Fibroblast of villous mesenchyme (primary cell): Measurements from ENCODE around the gene CHD9NB. TPM values are rescaled to one million over a fixed set of nuclear protein-coding genes. Genes with fewer than 3 reads are reported as not detected.

Source experiments
- DNase-seq: peaks from one replicate; pipeline ENCODE4 v3.0.0-alpha.2; 2010; ENCODE audit warnings: low read depth
- H3K4me3 ChIP-seq: 2 replicates; pipeline ENCODE4 v1.5.1; 2011; ENCODE audit warnings: low read depth, mild to moderate bottlenecking, low read length
- CTCF ChIP-seq: IDR thresholded peaks from 2 replicates; pipeline ENCODE4 v1.5.1; 2012; ENCODE audit warnings: low read depth, mild to moderate bottlenecking, low read length; ENCODE audit not compliant: insufficient read depth
- total RNA-seq: library from RNA; depleted of rRNA; stranded (reverse); fragments of >200 nt; gene quantifications from 2 replicates; pipeline ENCODE4 v1.2.3, GENCODE V29; 2012

The CHD9NB gene
- total RNA-seq, 1 donor = 2.6 TPM

DNA sequence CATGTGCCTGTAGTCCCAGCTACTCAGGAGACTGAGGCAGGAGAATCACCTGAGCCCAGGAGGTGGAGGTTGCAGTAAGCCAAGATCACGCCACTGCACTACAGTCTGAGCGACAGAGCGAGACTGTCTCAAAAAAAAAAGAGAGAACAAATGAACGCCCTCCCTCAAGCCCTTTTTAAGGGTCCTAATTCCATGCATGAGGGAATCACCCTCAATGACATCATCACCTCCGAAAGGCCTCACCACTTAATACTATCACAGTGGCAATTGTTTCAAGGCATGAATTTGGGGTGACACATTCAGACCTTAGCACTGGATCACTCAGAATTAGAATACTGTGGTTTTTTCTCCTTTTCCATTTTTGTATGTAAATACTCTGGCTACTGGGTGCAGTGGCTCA is 57.8 kb downstream of the CHD9NB start:
- no peak for DNase-seq
- TF ChIP-seq CTCF = no peak
- H3K4me3 ChIP-seq = no peak overlapping the region

DNA sequence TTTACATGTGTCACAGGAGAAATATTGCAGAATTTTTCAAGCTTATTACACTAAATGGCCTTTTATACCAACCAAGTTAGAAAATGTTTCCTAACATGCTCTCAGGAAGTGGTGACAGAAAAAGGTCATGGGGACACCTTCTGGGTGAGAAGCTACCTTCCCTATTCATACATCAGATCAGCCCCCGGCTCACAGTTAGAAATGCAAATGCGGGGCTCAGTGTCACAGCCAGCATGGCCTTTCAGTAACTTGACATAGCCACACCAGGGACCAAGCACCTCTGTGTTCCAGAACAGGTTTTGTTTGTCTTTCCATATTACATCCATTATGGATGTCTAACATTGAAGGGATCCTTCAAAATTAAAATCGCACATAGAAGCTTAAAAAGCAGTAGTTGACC is 59.5 kb downstream of the CHD9NB start:
- TF ChIP-seq CTCF = no peak
- no peak for DNase-seq
- H3K4me3 ChIP-seq = no peak overlapping the region

DNA sequence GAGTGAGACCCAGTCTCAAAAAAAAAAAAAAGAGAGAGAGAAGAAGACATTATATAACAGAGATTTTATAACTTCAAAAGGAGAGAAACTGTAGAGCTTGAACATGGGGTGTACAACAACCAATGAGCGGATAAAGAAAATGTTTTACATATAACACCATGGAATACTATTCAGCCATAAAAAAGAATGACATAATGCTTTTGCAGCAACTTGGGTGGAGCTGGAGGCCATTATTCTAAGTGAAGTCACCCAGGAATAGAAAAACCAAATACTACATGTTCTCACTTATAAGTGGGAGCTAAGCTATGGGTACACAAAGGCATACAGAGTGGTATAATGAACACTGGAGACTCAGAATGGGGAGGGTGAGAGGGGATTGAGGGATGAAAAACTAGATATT is 61.1 kb downstream of the CHD9NB start:
- DNase-seq = no peak
- TF ChIP-seq CTCF = no peak
- no peak overlapping the region for H3K4me3 ChIP-seq

Other genes starting within 250 kb of the CHD9NB start
- 69.3 and 102 TPM in 2 replicates for gene CHD9, start 2.1 kb upstream of the CHD9NB start, total RNA-seq